Left renal cortex interstitium (tissue), 4 donors: ENCODE measurements around the gene KLHL22. TPM values are rescaled to one million over a fixed set of nuclear protein-coding genes. Genes with fewer than 3 reads are reported as not detected.

Experiments
- DNase-seq, 4 donors: peaks; one replicate each; pipeline ENCODE4 v3.0.0-alpha.2; 2013; ENCODE audit warnings: low read depth in 4 of 4, low spot score in 2 of 4, missing footprints in 1 of 4
- polyA plus RNA-seq, 4 donors: library from polyadenylated mRNA; unstranded; fragments of 120-200 nt; gene quantifications; one replicate each; pipeline ENCODE4 v1.2.1, GENCODE V29; 2013; ENCODE audit not compliant: insufficient read length in 4 of 4

KLHL22 gene
- polyA plus RNA-seq, 4 donors = 29.1 to 41.3 (median 35.9) TPM

DNA sequence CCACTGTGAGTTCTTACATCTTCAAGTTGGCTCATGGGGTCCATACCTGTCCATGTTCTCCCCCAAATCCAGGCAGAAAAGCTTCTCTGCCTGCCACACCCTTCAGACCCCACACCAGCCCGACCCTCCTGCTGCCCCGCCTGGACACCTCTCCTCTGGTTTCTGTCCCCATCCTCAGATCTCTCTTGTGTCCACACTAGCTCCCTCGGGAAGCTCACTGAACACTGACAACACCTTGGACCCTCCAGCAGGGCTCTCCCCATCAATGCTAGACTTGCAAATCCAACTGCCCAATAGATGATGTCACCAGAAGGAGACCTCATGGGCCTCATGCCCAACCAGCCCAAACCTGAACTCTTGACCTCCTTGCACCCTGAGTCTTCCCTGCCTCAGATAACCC, 60.8 kb downstream of the KLHL22 start:
- no peak for DNase-seq

DNA sequence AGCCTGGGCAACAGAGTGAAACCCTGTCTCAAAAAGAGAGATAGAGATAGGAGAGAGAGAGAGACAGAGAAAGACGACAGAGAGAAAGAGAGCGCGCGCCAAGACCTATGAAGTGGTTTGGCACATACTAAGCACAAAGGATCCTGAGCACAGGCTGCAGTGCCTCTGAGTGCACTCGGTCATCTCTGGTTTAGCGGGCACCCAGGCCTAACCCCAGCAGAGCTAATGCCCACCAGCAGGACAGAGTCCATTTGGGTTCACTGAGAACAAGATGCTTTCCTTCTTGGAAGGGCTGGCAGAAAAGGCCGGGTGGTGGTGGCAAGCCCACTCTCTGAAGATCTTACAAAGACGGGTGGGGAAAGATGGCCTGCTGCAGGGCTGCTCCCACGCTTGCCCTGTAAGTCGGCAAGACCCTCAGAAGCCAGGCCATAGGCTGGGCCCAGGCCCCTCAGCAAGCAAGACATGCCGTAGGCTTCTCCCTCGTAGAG, 61.3 kb downstream of the KLHL22 start:
- no peak for DNase-seq

DNA sequence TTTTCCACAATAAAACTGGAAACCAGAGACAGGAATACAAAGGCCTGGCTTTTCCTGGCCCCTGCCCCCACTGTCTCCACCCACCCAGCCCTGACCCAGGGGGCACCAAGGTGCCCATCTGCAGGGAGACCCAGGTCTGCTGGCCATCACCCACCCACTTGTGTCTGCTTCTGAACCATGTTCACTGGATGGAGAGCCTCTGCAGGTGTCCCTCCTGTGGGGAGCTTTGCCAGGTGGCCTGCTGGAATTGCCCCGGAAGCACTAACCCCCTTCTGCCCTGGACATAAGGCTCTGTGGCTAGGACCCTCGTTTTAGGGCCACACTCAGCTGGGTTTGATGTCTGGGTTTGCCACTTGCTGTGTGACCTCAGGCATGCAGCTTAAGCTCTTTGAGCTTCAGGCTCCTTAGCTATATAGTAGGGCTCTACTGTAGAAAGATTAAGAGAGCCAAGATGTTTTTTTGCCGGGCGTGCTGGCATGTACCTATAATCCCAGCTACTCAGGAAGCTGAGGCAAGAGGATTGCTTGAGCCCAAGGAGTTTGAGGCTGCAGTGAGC, 61.8 kb downstream of the KLHL22 start:
- DNase-seq = no peak

DNA sequence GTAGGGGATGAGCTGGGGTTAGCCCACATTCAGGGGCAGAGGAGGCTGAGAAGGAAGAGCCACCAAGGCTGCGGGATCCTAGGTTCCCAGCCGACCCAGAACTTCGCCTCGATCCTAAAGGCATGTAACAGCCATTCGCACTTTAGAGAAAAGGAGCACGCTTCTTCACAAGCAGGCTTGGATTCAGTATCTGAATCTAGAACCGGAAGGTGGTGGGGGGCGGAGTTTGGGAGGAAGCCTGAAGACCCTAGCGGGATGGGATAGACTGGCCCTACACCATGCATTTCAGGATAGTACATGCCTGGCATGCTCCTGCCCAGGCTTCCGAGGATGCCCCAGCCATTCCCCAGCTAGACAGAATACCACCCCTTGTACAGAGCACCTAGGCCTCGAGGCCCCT, 62.4 kb downstream of the KLHL22 start:
- no peak for DNase-seq

DNA sequence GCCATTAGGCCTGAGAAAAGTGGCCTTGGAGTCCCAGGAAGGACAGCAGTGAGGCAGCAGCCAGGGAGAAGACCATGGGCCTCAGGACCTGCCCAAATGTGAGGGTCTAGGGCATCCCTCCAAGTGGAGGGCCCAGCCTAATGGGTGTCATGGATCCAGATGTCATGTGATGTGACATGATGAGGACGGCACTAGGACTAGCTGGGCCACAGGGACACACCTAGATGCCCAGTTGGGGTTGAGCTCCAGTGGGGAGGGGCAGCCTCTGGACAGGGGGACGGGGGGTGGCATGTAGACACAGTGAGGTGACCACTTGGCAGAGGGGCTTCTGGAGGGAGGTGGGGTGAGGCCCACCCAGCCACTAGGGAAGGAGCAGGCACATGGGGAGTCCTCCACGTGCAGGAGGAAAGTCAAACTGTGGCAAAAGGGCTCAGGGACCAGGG, 63.3 kb downstream of the KLHL22 start:
- DNase-seq = no peak

DNA sequence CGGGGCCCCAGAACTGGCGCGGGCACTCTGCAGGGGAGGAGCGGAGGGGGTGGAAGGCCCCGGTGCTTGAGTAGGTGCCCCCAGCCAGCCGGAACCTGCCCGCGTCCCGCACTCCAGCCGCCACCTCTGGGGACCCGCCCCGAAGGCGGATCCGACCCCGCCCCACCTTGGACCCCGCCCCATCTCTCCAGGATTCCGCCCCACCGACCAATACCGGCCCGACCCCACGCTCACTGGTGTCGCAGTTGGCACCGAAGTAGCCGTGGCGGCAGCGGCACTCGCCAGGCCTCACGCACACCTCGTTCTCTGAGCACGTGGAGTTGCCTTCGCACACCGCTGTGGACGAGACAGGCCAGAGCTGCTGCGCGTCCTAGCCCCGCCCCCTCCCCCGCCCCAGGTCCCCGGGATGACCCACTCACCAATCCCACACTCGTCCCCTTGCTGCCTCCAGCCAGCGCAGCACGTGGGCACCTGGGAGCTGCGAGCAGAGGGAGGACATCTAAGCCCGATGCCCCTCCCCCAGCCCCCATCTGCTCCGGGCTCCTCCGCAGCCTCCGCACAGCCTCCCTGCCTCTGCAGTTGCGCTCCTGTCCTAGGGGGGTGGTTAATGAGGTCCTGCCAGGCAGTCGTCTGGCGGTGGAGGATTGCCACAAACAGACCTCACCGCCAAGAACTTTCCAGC, 63.9 kb downstream of the KLHL22 start:
- DNase-seq = no peak

DNA sequence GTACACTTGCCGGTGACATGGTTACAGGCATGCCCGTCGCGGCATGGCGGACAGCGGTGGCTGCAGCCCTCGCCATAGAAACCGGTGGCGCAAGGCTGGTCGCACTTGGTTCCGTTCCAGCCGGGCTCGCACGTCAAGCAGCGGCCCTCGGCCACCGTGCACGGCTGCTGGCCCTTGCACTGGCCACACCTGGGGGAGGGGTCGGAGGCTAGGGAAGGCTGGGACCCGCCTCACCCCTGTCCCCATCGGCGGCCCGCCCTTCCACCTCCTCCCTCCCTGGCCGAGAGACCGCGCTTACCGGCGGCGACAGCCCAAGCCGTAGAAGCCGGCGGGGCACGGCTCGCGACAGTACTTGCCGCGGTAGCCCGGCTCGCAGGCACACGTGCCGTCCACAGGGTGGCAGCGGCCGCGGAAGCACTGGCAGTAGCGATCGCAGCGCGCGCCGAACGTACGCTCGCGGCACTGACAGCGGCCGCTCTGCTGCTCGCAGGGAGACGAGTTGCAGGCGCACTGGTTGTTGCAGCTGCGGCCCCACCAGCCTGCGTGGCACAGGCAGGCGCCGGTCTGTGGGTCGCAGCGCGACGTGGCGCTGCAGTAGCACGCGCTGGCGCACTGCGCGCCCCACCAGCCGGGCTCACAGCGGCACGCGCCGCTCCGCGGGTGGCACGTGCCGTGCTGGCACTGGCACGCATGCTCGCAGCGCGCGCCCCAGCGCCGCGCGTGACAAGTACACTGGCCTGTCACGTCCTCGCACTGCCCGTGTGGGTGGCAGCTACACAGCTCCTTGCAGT, 64.7 kb downstream of the KLHL22 start:
- no peak for DNase-seq

DNA sequence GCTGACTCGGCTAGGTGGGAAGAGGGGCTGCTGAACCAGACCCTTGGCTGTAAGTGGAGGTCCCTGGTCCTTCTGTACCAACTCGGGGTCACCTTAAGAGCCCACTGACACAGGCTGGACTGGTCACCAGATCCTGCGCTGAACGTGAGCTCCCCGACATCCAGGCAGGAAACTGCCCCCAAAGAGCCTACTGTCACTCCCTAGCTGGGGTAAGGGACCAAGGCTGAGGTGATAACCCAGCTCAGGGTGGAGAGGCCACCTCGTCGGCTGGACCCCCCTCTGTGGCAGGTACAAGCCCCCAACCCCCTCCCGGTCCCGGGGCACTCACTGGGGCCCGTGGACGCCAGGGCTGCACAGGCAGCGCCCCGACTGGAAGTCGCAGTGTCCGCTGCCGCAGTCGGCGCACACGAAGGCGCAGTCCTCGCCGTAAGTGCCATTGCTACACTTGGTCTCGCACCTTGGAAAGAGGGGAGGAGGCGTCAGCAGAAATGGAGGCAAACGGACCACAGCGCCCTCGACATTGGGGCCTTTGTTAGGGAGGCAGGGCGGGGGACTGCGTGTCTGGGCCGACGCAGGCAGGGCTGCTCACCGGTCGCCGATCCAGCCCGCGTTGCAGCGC, 65.4 kb downstream of the KLHL22 start:
- DNase-seq = no peak

DNA sequence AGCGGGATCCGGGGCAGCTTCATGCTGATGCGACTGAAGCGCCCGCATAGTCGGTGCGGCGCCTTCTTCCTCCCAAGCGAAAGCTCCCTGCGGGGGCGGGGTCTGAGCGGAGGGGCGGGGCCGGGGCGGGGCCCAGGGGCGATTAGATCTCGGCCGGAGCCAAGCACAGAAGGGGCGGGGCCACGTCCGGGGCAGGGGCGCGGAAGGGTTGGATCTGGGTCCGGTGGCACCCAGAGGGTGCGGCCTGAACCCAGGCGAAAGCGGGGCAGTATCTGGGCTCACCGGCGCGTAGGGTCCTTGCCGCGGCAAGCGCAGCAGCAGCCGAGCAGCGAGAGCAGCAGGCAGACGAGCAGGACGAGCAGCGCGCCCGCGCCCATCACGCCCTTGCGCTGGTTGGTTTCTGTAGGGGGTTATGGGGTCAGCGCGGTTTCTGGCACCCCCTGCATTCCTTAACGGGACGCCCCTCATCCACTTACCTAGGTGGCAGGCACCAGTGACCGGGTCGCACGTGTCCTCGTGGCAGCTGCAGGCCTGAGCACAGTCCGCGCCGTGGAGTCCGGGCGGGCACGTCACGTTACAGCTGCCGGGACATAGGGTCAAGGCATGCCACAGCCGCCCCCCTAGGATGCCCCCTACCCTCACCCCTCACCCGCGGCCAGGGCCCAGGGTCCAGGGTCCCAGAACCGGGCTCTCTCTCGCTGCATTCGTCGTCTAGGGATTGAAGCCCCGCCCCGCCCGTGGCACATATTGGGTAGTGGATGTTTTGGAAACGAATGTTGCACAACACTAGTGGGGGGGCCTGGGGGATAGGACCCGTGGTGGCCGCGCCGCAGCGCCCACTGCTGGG, 66.1 kb downstream of the KLHL22 start:
- no peak for DNase-seq

DNA sequence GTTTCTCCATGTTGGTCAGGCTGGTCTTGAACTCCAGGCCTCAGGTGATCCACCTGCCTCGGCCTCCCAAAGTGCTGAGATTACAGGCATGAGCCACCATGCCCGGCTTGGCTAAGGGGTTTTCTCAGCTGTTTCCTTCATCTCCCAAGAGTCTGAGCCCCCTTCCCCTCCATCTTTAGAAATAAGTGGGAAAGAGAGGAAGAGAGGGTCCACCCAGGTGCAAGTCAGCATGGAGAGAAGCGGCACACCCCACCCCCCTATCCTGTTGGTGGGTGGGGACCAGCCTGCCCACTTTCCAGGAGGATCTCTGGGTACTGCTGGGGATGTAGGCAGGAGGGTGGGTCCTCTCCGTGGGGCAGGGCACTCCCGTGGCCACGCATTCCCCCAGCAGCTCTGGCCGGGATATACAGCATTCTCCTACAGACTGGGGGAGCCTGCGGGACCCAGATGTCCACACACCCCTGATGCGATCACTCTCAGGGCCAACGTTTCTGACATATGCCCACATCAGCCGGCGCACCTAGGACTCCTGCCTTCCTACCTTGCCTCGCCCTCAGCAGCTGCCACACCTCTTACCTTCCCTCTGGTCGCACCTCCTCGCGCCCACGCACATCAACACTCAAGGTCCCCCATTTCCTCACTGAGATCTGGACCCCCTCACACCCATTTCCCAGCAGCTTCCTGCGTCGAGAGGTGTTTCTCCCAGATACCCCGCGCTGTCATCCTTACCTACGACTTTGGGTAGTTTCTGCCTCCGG, 66.9 kb downstream of the KLHL22 start:
- no peak for DNase-seq

DNA sequence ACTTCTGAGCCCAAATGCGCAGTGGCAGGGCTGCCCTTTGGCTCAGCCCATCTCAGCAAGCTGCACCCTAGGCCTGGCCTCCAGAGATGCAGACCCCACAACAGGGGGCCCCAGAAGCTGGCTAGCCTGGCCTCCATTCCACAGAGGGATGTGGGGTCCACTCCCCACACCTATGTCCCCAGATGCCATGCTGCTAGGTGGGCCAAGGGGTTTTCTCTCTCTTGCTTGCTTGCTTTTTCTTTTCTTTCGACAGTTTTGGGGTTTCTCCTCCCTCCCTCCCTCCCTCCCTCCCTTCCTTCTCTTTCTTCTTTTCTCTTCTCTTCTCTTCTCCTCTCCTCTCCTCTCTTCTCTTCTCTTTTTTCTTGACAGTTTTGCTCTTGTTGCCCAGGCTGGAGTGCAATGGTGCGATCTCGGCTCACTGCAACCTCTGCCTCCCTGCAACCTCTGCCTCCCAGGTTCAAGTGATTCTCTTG, 67.6 kb downstream of the KLHL22 start:
- DNase-seq = no peak

DNA sequence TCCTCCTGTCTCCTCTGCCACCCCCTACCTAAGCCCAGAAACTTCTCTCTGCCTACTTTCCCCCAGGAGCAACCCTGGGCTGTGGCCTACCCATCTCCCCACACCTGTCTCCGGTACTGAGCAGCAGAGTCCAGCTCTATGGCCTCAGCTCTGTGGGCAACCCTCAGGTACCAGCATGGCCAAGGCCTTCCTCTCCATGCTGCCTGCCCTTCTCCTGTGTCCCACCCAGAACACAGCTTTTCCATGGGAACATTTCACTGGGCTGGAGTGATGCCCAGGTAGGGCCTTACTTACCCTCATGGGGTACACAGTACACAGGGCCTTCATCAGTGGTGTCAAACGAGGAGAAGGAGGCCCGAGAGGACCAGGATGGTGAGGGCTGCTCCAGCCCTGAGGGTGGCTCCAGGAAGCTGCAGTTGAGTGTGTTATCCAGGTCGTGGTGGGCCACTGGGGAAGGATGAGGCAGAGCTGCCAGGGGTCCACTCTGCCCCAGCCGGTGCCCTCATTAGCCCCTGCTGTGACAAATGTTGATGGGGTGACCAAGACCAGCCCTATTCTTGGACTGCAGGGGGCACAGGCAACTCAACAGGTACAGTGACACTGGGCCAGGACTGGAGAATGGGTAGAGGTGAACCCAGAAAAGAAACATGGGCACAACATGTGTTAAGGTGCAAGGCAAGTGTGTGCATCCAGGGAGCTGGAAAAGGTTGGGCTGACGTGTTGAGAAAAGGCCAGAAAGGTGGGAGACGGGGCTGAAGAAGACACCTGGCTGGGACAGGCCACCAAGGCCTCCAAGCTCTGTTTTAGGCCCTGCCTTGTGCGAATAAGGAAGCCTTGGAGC, 68.3 kb downstream of the KLHL22 start:
- DNase-seq = no peak

DNA sequence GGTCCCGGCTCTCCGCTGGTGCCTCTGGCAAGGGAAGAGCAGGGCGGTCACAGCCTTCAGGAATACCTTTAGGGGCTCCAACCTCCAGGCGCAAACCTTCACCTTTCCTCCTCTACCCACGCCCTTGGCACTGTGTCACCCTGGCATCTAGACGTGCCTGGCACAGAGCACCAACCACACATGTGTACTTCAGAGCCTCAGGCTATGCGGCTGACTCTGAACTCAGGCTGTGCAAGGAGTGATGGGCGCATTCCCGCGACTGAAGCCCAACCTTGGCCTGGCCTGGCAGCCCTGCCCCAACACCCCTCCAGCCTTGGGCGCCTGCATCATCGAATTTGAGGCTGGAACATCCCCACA, 69.4 kb downstream of the KLHL22 start:
- no peak for DNase-seq

DNA sequence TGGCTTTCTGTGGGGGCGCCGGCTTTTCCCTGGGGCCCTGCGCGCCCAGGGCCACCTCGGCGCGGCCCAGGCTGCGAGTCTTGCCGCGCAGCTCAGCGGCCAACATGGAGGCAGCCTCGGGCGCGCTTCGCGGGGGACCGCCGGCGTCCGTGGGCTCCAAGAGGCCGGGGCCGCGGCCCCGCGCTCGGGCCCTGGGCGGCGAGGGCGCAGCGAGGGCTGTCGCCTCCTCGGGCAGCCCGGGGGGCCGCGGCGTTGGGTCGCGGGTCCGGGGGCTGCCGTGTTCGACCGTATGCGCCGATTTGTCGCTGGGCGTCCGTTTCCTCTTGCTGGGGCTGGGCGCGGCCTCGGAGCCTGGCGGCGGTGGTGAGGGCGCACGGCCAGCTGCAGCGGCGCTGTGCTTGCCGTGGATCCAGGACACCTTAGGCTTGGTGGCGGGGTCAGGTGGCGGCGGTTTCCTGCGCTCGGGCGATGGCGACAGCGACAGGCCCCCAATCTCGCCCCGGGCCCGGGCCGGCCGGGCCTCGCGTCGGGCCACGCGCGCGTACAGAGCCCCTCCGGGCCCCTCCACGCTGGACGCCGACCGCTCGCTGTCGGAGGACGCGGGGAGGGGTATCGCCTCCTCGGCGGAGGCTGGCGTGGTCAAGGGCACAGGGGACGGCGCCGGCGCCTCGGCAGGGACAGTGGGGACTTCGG, 69.9 kb downstream of the KLHL22 start:
- DNase-seq = no peak

DNA sequence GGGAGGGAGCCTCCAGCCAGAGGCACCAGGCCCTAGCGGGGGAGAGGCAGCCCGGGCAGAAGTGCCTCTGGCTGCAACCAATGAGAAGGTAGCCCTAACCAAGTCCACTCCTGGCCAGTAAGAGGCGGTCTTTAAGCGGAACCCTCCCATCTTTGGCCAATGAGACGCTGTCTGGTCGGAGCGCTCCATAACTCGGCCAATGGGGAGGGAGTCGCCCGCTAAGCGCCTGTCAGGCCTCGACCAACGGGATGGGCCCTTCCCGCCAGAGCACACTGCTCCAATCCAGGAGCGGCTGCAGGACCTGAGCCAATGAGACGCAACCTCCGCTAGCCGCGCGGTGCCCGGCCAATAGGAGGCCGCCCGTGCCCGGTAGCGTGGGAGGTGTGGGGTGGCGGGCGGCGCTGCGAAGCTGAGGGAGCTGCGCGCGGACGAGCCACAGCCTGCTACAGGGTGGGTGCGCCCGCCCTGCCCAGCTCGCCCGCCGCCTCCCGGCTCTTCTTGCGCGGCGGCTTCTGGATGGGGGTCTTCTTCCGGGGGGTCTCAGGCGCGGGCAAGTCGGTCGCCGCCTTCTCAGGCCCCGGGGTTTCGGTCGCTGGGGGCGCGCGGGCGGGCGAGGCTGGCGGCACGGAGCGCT, 70.5 kb downstream of the KLHL22 start:
- DNase-seq = no peak

DNA sequence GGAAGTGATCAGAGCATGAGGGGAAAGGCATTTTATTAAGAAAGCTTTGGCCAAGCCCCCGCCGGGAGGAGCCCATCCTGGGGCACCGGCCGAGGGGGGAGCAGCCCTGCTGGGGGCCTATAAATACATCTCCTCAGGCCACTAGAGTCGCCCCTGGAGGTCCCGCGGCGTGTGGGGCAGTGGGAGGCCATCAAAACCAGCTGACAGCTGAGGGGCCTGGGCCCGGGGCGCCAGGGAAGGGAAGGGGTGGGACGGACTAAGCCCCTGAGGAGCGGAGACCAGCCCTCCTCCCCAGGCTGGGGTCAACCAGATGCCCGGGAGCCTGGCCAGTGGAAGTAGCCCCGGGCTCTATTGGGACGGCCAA, 71.0 kb downstream of the KLHL22 start:
- no peak for DNase-seq

DNA sequence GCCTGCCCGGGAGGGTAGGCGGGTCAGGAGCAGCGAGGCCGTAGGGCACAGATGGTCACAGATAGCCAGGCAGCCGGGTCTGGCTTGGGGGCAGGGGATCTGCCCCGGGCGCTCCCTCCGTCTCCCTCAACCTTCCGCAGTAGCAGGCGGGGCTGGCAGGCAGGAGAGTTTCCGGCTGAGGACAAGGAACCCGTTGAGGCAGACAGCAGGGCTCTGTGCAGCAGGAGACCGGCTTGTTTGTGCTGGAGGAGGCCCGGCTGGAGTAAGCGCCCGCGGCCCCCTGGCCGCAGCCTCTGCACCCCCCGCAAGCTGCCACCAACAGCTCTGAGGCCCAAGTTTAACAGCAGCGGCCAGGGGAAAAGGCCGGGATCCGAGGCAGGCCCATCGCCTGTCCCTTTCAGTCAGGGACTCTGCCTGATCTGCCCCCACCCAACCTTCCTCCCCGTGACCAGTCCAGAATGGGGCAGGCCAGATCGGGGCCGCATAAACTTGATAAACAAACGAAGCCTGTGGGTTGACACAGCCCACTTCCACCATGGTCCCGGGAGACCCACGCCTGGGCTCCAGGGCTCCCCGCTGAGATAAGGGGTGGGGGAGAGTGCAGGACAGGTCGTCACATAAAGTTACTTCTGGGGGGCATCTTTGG, 71.6 kb downstream of the KLHL22 start:
- DNase-seq = no peak
